WTC11 (cell line): ENCODE results near the gene ARFIP1. TPM values are rescaled to one million over a fixed set of nuclear protein-coding genes. Genes with fewer than 3 reads are reported as not detected.

Experiments used
- ATAC-seq: fragments of 200-7000 bp; cut with Tn5 transposase; 2 replicates; pipeline ENCODE4 v1.10.0; 2021; ENCODE audit warnings: mild to moderate bottlenecking, moderate library complexity
- CTCF ChIA-PET: fragments of 300-600 bp; sonication (Branson Sonifier 250); formaldehyde crosslinking; loops from one replicate; lab custom pipeline; 2021; ENCODE audit warnings: antibody characterized with exemption; lab: Charles Lee
- POLR2A ChIA-PET: fragments of 350-600 bp; sonication (Branson Sonifier 250); formaldehyde crosslinking; loops from one replicate; lab custom pipeline; 2021; ENCODE audit warnings: antibody characterized with exemption; lab: Charles Lee
- DNase-seq: peaks from one replicate; pipeline ENCODE4 v3.0.0; 2021; ENCODE audit warnings: low spot score
- H3K27ac Mint-ChIP-seq: 2 replicates; pipeline ENCODE4 v1.8.0; 2021; ENCODE audit warnings: mixed read lengths
- H3K27me3 Mint-ChIP-seq: 2 replicates; pipeline ENCODE4 v1.8.0; 2021; ENCODE audit warnings: low read depth, mild to moderate bottlenecking, moderate library complexity, mixed read lengths
- H3K36me3 Mint-ChIP-seq: 2 replicates; pipeline ENCODE4 v1.8.0; 2021; ENCODE audit warnings: mixed read lengths
- H3K4me1 Mint-ChIP-seq: 2 replicates; pipeline ENCODE4 v1.8.0; 2022; ENCODE audit warnings: mixed read lengths
- H3K4me3 Mint-ChIP-seq: 2 replicates; pipeline ENCODE4 v1.8.0; 2021; ENCODE audit warnings: mild to moderate bottlenecking, moderate library complexity, mixed read lengths
- H3K9me3 Mint-ChIP-seq: 2 replicates; pipeline ENCODE4 v1.8.0; 2021; ENCODE audit warnings: mixed read lengths
- ATF3 ChIP-seq: sonication (generic); formaldehyde crosslinking; conservative IDR thresholded peaks from 2 replicates; pipeline ENCODE4 v1.8.1; 2022; ENCODE audit warnings: mild to moderate bottlenecking, missing genetic modification reagents
- ATF6 ChIP-seq: sonication (generic); formaldehyde crosslinking; IDR thresholded peaks from 2 replicates; pipeline ENCODE4 v1.8.1; 2023; ENCODE audit warnings: mild to moderate bottlenecking, missing genetic modification reagents
- ETV6 ChIP-seq: sonication (generic); formaldehyde crosslinking; IDR thresholded peaks from 2 replicates; pipeline ENCODE4 v1.8.1; 2022; ENCODE audit warnings: mild to moderate bottlenecking, missing genetic modification reagents
- GTF2I ChIP-seq: fragments of 250-450 bp; sonication (Bioruptor Pico); conservative IDR thresholded peaks from 2 replicates; pipeline ENCODE4 v1.4.0; 2021; ENCODE audit warnings: mild to moderate bottlenecking
- HMGXB4 ChIP-seq: sonication (generic); formaldehyde crosslinking; IDR thresholded peaks from 2 replicates; pipeline ENCODE4 v1.8.1; 2023; ENCODE audit warnings: mild to moderate bottlenecking, moderate library complexity, missing genetic modification reagents
- TP53 ChIP-seq: sonication (generic); formaldehyde crosslinking; IDR thresholded peaks from 2 replicates; pipeline ENCODE4 v1.8.1; 2023; ENCODE audit warnings: mild to moderate bottlenecking, missing genetic modification reagents
- USF1 ChIP-seq: sonication (generic); formaldehyde crosslinking; IDR thresholded peaks from 2 replicates; pipeline ENCODE4 v1.8.0; 2022; ENCODE audit warnings: mild to moderate bottlenecking, missing genetic modification reagents
- ZBTB21 ChIP-seq: sonication (generic); formaldehyde crosslinking; IDR thresholded peaks from 2 replicates; pipeline ENCODE4 v1.8.1; 2023; ENCODE audit warnings: mild to moderate bottlenecking, missing genetic modification reagents, borderline replicate concordance
- ZNF219 ChIP-seq: sonication (generic); formaldehyde crosslinking; IDR thresholded peaks from 2 replicates; pipeline ENCODE4 v1.8.0; 2023; ENCODE audit warnings: missing genetic modification reagents, mild to moderate bottlenecking, borderline replicate concordance
- ZNF425 ChIP-seq: fragments of 250-450 bp; sonication (Bioruptor Pico); conservative IDR thresholded peaks from 2 replicates; pipeline ENCODE4 v1.9.0; 2021; ENCODE audit warnings: mild to moderate bottlenecking
- total RNA-seq: library from RNA; stranded (reverse); gene quantifications from 3 replicates; pipeline ENCODE4 v1.2.3, GENCODE V29; 2021
- TF ChIP-seq, protein P1 (sequence below): sonication (generic); formaldehyde crosslinking; IDR thresholded peaks from 2 replicates; pipeline ENCODE4 v1.8.0; 2022; ENCODE audit warnings: mild to moderate bottlenecking, missing genetic modification reagents

Gene ARFIP1
- total RNA-seq, 1 experiment from 2014 or later: 35.3 TPM

DNA sequence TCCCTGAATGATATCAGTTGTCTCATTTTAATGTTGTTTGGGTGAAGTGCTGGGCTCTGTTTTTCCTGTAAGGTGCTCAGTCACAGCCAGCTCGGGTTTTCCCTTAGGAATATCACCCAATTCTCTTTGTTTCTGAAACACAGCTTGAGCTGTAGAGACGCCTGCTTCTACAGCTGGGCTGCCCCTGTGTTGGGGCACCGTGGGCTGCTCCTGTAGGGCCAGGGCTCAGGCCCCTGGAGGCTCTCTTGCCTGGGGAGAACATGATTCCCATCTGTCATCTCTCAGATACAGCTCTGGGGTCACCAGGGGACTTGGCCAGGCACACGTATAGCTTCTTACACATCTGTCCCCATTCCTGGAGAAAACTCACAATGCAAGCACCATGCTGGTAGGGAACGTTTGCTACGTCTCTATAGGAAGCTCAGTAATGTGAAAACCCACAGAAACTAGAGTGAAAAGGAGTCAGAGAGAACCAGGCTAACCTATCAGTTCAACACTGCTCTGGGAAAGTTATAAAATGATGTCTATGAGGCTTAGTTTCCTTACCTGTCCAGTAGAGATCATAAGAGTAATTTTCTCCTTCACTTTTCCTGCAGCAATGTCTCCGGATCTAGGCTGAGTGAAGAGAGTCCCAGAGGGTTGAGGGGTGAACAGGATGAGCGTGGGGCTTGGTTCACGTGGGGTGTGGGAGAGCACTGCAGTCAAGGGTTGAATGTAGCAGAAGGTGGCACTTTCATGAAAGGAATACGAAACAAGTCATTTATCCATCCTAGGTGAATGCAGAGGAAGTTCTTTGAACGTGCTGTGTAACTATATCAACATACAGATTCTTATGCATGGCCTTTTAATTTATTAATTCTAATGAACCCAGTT lies 170.9 kb downstream of the ARFIP1 start:
- peak; percentile 21 for ATAC-seq

GRCh38 chr4:152951348-152951747 lies 171.6 kb downstream of the ARFIP1 start:
- no peaks in the 10 kb centered on the region for H3K27me3 Mint-ChIP-seq
- peak overlapping the region; percentile 10 for H3K4me3 Mint-ChIP-seq

More for the DNA sequence above, 170.9 kb downstream of the ARFIP1 start:
- Mint-ChIP-seq H3K9me3 (no peaks in the 10 kb centered on the region), H3K27me3 (no peaks in the 10 kb centered on the region)
- CTCF ChIA-PET: interaction anchor here (0.8 to 2.9 kb wide), 12 partner anchors 11 to 245 kb away, joined by 3 to 26 read pairs (median 3); partner anchors contain the start of gene FHDC1
- TF ChIP-seq ATF6 (CRISPR knock-in tag) (no peak), GTF2I (CRISPR knock-in tag) (no peak), HMGXB4 (CRISPR knock-in tag) (no peak), USF1 (no peak), ZBTB21 (CRISPR knock-in tag) (no peak), ETV6 (CRISPR knock-in tag) (no peak), ZNF219 (CRISPR knock-in tag) (no peak), ZNF425 (no peak)
- TF ChIP-seq, all 79 proteins: peak for 0
- POLR2A ChIA-PET: interaction anchor here (0.6 to 1.3 kb wide), 2 partner anchors 15 to 1770 kb away, joined by 3 to 11 read pairs; partner anchors contain the start of gene FHDC1
- Mint-ChIP-seq H3K36me3 (peaks cover 43% of the 10 kb centered on the region), H3K4me3 (peak overlapping the region; percentile 10), H3K4me1 (peaks cover 58% of the 10 kb centered on the region), H3K27ac (peak overlapping the region; percentile 98)
- DNase-seq: no peak

More at GRCh38 chr4:152951348-152951747, 171.6 kb downstream of the ARFIP1 start:
- CTCF ChIA-PET: interaction anchor here (1.0 to 2.9 kb wide), 3 partner anchors 15 to 132 kb away, joined by 3 to 26 read pairs (median 15); partner anchors contain the start of gene FHDC1
- Mint-ChIP-seq H3K27ac (peak overlapping the region; percentile 98), H3K4me1 (peaks cover 65% of the 10 kb centered on the region), H3K9me3 (no peaks in the 10 kb centered on the region), H3K36me3 (peaks cover 45% of the 10 kb centered on the region)
- DNase-seq (no peak), ATAC-seq (peak; percentile 45)
- POLR2A ChIA-PET: no interaction called here
- TF ChIP-seq ATF3 (CRISPR knock-in tag) (no peak), TP53 (CRISPR knock-in tag) (no peak)
- TF ChIP-seq, protein P1, sequence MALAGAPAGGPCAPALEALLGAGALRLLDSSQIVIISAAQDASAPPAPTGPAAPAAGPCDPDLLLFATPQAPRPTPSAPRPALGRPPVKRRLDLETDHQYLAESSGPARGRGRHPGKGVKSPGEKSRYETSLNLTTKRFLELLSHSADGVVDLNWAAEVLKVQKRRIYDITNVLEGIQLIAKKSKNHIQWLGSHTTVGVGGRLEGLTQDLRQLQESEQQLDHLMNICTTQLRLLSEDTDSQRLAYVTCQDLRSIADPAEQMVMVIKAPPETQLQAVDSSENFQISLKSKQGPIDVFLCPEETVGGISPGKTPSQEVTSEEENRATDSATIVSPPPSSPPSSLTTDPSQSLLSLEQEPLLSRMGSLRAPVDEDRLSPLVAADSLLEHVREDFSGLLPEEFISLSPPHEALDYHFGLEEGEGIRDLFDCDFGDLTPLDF (CRISPR knock-in tag): no peak
